HepG2 (cell line): ENCODE measurements around the gene PTPN22. TPM values are rescaled to one million over a fixed set of nuclear protein-coding genes. Genes with fewer than 3 reads are reported as not detected.

Experiments
- BRD4 ChIP-seq: sonication (generic); formaldehyde crosslinking; IDR thresholded peaks from 2 replicates; pipeline ENCODE4 v1.4.0; 2020; ENCODE audit warnings: missing genetic modification reagents
- CC2D1A ChIP-seq: sonication (generic); formaldehyde crosslinking; IDR thresholded peaks from 2 replicates; pipeline ENCODE4 v1.8.1; 2023; ENCODE audit warnings: mild to moderate bottlenecking, missing genetic modification reagents
- CERS6 ChIP-seq: sonication (generic); formaldehyde crosslinking; IDR thresholded peaks from 2 replicates; pipeline ENCODE4 v1.5.0; 2020; ENCODE audit warnings: missing genetic modification reagents
- DNMT3B ChIP-seq: conservative IDR thresholded peaks from 2 replicates; pipeline ENCODE4 v1.6.1; 2016; ENCODE audit warnings: missing biosample characterization, control low read depth
- DRAP1 ChIP-seq: IDR thresholded peaks from 2 replicates; pipeline ENCODE4 v1.6.1; 2016; ENCODE audit warnings: missing genetic modification reagents, missing compliant biosample characterization
- ERF ChIP-seq: IDR thresholded peaks from 2 replicates; pipeline ENCODE4 v1.6.1; 2018; ENCODE audit warnings: missing biosample characterization, missing genetic modification reagents
- ETS1 ChIP-seq: sonication (generic); formaldehyde crosslinking; IDR thresholded peaks from 2 replicates; pipeline ENCODE4 v1.4.0; 2020; ENCODE audit warnings: missing genetic modification reagents
- HMG20B ChIP-seq: conservative IDR thresholded peaks from 2 replicates; pipeline ENCODE4 v1.6.1; 2016; ENCODE audit warnings: missing genetic modification reagents, missing compliant biosample characterization
- NFYB ChIP-seq: sonication (generic); formaldehyde crosslinking; IDR thresholded peaks from 2 replicates; pipeline ENCODE4 v1.4.0; 2020; ENCODE audit warnings: missing genetic modification reagents
- PHB2 ChIP-seq: fragments of 450-650 bp; IDR thresholded peaks from 2 replicates; pipeline ENCODE4 v1.6.1; 2018; ENCODE audit not compliant: partially characterized antibody
- PHF21A ChIP-seq: sonication (generic); formaldehyde crosslinking; IDR thresholded peaks from 2 replicates; pipeline ENCODE4 v1.5.0; 2020; ENCODE audit warnings: mild to moderate bottlenecking, missing genetic modification reagents
- SMAD3 ChIP-seq: sonication (generic); formaldehyde crosslinking; IDR thresholded peaks from 2 replicates; pipeline ENCODE4 v1.4.0; 2020; ENCODE audit warnings: missing genetic modification reagents
- TBX3 ChIP-seq: fragments of 450-650 bp; IDR thresholded peaks from 2 replicates; pipeline ENCODE4 v1.6.1; 2017; ENCODE audit warnings: antibody characterized with exemption, mild to moderate bottlenecking, inconsistent platforms, borderline replicate concordance
- XBP1 ChIP-seq: sonication (generic); formaldehyde crosslinking; IDR thresholded peaks from 2 replicates; pipeline ENCODE4 v1.5.0; 2020; ENCODE audit warnings: missing genetic modification reagents
- ZBTB37 ChIP-seq: sonication (generic); formaldehyde crosslinking; IDR thresholded peaks from 2 replicates; pipeline ENCODE4 v1.4.0; 2020; ENCODE audit warnings: mild to moderate bottlenecking, missing genetic modification reagents
- ZNF572 ChIP-seq: sonication (generic); formaldehyde crosslinking; IDR thresholded peaks from 2 replicates; pipeline ENCODE4 v1.5.1; 2020; ENCODE audit warnings: mild to moderate bottlenecking, missing genetic modification reagents
- ZNF790 ChIP-seq: sonication (generic); formaldehyde crosslinking; IDR thresholded peaks from 2 replicates; pipeline ENCODE4 v1.8.0; 2022; ENCODE audit warnings: missing genetic modification reagents, mild to moderate bottlenecking, borderline replicate concordance
- ZNF83 ChIP-seq: sonication (generic); formaldehyde crosslinking; IDR thresholded peaks from 2 replicates; pipeline ENCODE4 v1.4.0; 2020; ENCODE audit warnings: missing genetic modification reagents, mild to moderate bottlenecking, borderline replicate concordance
- ZNF891 ChIP-seq: sonication (generic); formaldehyde crosslinking; IDR thresholded peaks from 2 replicates; pipeline ENCODE4 v1.5.0; 2020; ENCODE audit warnings: mild to moderate bottlenecking, missing genetic modification reagents
- ZSCAN25 ChIP-seq: sonication (generic); formaldehyde crosslinking; IDR thresholded peaks from 2 replicates; pipeline ENCODE4 v1.8.0; 2022; ENCODE audit warnings: mild to moderate bottlenecking, missing genetic modification reagents
- polyA plus RNA-seq, 8 experiments: library from polyadenylated mRNA; depleted of rRNA in 3 of 8; stranded (reverse) in 7 of 8; unstranded in 1 of 8; fragments of >200 nt; fragmentation: Illumina TruSeq in 4 of 8; extraction: Trizol in 4 of 8; gene quantifications; 2 replicates each; pipeline versions ENCODE4 v1.2.1 to v1.2.3, GENCODE V29; 2011 to 2016; ENCODE audit warnings: low read depth in 4 of 8, missing spikeins in 1 of 8, mixed read lengths in 1 of 8; ENCODE audit not compliant: insufficient read depth in 1 of 8
- total RNA-seq, 5 experiments: library from RNA; depleted of rRNA; stranded (reverse); fragments of >200 nt; fragmentation: Illumina TruSeq; extraction: Trizol; gene quantifications; 2 replicates each; pipeline ENCODE4 v1.2.3, GENCODE V29; 2016; ENCODE audit warnings: low read depth in 1 of 5
- TF ChIP-seq, protein P1 (sequence below): sonication (generic); formaldehyde crosslinking; IDR thresholded peaks from 2 replicates; pipeline ENCODE4 v1.4.0; 2020; ENCODE audit warnings: missing genetic modification reagents
- TF ChIP-seq, protein P2 (sequence below): fragments of 450-650 bp; IDR thresholded peaks from 2 replicates; pipeline ENCODE4 v1.6.1; 2016

Gene PTPN22
- total and polyA plus RNA-seq, 2 of the 13 experiments (the other 11 are each of a cell fraction or from before 2014, with no cell fraction given), result not detected

GRCh38 chr1:113904674-113905434, 33.3 kb upstream of the PTPN22 start, which contains the start of the genes AP4B1 and DCLRE1B (continued):
- TF ChIP-seq, protein P1, sequence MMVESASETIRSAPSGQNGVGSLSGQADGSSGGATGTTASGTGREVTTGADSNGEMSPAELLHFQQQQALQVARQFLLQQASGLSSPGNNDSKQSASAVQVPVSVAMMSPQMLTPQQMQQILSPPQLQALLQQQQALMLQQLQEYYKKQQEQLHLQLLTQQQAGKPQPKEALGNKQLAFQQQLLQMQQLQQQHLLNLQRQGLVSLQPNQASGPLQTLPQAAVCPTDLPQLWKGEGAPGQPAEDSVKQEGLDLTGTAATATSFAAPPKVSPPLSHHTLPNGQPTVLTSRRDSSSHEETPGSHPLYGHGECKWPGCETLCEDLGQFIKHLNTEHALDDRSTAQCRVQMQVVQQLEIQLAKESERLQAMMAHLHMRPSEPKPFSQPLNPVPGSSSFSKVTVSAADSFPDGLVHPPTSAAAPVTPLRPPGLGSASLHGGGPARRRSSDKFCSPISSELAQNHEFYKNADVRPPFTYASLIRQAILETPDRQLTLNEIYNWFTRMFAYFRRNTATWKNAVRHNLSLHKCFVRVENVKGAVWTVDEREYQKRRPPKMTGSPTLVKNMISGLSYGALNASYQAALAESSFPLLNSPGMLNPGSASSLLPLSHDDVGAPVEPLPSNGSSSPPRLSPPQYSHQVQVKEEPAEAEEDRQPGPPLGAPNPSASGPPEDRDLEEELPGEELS (CRISPR knock-in tag), result peak; percentile 72
- peak; percentile 98 for TF ChIP-seq PHF21A (CRISPR knock-in tag)
- 0 out of 2 replicates have a peak, but pooled peaks have one; percentile 33 for TF ChIP-seq ZNF790
- TF ChIP-seq ZSCAN25 (CRISPR knock-in tag), result no peak
- TF ChIP-seq DNMT3B (CRISPR knock-in tag), result no peak; the same call in 1 of the 2 replicates
- peak; percentile 95; the same call in 1 of the 2 replicates for TF ChIP-seq ZNF572 (CRISPR knock-in tag)
- no peak for TF ChIP-seq CERS6 (CRISPR knock-in tag)
- peak; percentile 24; the same call in 1 of the 2 replicates for TF ChIP-seq ZNF891 (CRISPR knock-in tag)
- TF ChIP-seq, protein P2, sequence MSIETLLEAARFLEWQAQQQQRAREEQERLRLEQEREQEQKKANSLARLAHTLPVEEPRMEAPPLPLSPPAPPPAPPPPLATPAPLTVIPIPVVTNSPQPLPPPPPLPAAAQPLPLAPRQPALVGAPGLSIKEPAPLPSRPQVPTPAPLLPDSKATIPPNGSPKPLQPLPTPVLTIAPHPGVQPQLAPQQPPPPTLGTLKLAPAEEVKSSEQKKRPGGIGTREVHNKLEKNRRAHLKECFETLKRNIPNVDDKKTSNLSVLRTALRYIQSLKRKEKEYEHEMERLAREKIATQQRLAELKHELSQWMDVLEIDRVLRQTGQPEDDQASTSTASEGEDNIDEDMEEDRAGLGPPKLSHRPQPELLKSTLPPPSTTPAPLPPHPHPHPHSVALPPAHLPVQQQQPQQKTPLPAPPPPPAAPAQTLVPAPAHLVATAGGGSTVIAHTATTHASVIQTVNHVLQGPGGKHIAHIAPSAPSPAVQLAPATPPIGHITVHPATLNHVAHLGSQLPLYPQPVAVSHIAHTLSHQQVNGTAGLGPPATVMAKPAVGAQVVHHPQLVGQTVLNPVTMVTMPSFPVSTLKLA, result peak; percentile 50
- no peak for TF ChIP-seq ETS1 (CRISPR knock-in tag)
- 0 out of 2 replicates have a peak, but pooled peaks have one; percentile 27 for TF ChIP-seq HMG20B
- peak; percentile 77; the same call in 1 of the 2 replicates for TF ChIP-seq BRD4 (CRISPR knock-in tag)
- TF ChIP-seq XBP1 (CRISPR knock-in tag), result no peak
- TF ChIP-seq CC2D1A, result no peak
- 0 out of 2 replicates have a peak, but pooled peaks have one; percentile 23 for TF ChIP-seq TBX3
- TF ChIP-seq DRAP1 (CRISPR knock-in tag), result peak; percentile 55; the same call in 1 of the 2 replicates
- TF ChIP-seq NFYB (CRISPR knock-in tag), result peak; percentile 77
- no peak for TF ChIP-seq ZNF83 (CRISPR knock-in tag)
- TF ChIP-seq PHB2, result no peak
- no peak for TF ChIP-seq ZBTB37 (CRISPR knock-in tag)
- no peak for TF ChIP-seq SMAD3 (CRISPR knock-in tag)
- peak; percentile 96 for TF ChIP-seq ERF
